Skeletal muscle tissue (tissue), 4 donors: ENCODE data around the gene C2CD3. TPM values are rescaled to one million over a fixed set of nuclear protein-coding genes. Genes with fewer than 3 reads are reported as not detected.
"Not testable (repeated sequence)": the region's sequence is repeated elsewhere in the genome, so short reads cannot be mapped to it uniquely, and the experiment has no call there.

Experiments
- H3K27ac ChIP-seq: one replicate; pipeline ENCODE4 v1.7.0; 2013; ENCODE audit warnings: mild to moderate bottlenecking, low read depth, low read length, inconsistent platforms
- H3K27me3 ChIP-seq, 3 donors: one replicate each; pipeline ENCODE4 v1.7.0; 2013; ENCODE audit warnings: low read length in 3 of 3; ENCODE audit not compliant: control insufficient read depth in 3 of 3, insufficient read depth in 3 of 3
- H3K36me3 ChIP-seq, 3 donors: one replicate each; pipeline ENCODE4 v1.7.0; 2013; ENCODE audit warnings: low read length in 3 of 3; ENCODE audit not compliant: control insufficient read depth in 3 of 3, insufficient read depth in 3 of 3
- H3K4me1 ChIP-seq, 3 donors: one replicate each; pipeline ENCODE4 v1.7.0; 2013; ENCODE audit warnings: low read length in 3 of 3, mild to moderate bottlenecking in 3 of 3; ENCODE audit not compliant: control insufficient read depth in 3 of 3, insufficient read depth in 3 of 3
- H3K4me3 ChIP-seq, 3 donors: one replicate each; pipeline ENCODE4 v1.7.0; 2013; ENCODE audit warnings: low read length in 3 of 3
- H3K9ac ChIP-seq, 3 donors: one replicate each; pipeline ENCODE4 v1.7.0; 2013; ENCODE audit warnings: low read length in 3 of 3, mild to moderate bottlenecking in 3 of 3, moderate library complexity in 2 of 3, low read depth in 1 of 3
- H3K9me3 ChIP-seq, 3 donors: one replicate each; pipeline ENCODE4 v1.7.0; 2013; ENCODE audit warnings: low read length in 3 of 3; ENCODE audit not compliant: control insufficient read depth in 3 of 3
- total RNA-seq: library from RNA; depleted of rRNA; stranded (reverse); fragments of >200 nt; gene quantifications from one replicate; pipeline ENCODE4 v1.2.3, GENCODE V29; 2014
- donor health status: Osteomylitis.

The C2CD3 gene
- total RNA-seq, 1 donor from 2014 or later = 13.6 TPM

DNA sequence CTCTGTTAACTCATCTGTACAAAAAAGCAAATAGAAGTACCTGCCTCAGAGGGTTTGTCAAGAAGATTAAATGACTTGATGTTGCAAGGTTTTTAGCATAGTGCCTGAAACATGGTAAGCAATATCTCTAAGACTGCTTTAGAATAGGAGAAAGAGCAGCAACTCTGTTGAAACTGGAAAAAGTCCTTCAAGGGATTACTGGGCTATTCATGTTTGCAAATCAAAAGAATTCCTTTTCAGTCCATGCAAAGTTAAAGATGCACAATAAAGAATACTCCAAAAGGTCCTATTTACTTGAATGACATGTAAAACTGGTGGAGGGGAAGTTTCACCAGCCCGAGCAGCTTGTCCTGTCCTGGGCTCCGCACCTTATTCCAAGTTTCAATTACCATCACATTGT lies 70.6 kb downstream of the C2CD3 start:
- no peak overlapping the region for H3K9ac ChIP-seq

DNA sequence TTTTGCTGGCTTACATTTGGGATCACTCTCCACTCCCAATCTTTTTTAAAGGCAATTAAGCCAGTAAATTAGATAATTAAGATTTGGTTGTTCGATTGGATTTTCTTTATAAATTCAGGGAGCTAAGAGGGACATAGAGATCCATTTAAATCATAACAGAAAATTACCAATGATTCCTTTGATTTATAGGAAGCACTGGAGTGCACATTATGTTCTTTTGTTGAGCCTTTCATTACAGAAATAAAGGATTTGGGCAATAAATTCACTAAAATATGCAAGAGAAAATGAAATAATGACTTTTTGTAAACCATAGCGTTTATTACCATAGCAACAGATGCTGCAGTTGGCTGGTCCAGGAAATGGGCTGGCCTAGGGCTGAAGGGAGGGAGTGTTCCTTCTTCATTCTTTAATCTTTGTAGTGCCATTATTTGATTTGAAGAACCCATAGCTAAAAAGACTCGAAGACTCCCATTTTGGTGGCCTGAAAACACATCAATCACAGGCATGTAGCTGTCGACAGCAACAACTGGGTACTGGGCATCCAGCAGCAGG lies 73.0 kb downstream of the C2CD3 start:
- H3K27ac ChIP-seq = no peak overlapping the region
- no peaks in the 10 kb centered on the region for H3K4me1 ChIP-seq
- no peak overlapping the region for H3K9ac ChIP-seq
- H3K9me3 ChIP-seq = no peaks in the 10 kb centered on the region
- H3K4me3 ChIP-seq = no peak overlapping the region
- H3K27me3 ChIP-seq = no peaks in the 10 kb centered on the region
- H3K36me3 ChIP-seq = peaks cover 11 to 33% (median 18%) of the 10 kb centered on the region in 3 donors

More for the DNA sequence above, 70.6 kb downstream of the C2CD3 start:
- Histone ChIP-seq H3K36me3 (peaks cover 13 to 30% (median 20%) of the 10 kb centered on the region in 3 donors), H3K4me3 (no peak overlapping the region), H3K4me1 (no peaks in the 10 kb centered on the region), H3K9me3 (no peaks in the 10 kb centered on the region), H3K27me3 (no peaks in the 10 kb centered on the region), H3K27ac (no peak overlapping the region)

DNA sequence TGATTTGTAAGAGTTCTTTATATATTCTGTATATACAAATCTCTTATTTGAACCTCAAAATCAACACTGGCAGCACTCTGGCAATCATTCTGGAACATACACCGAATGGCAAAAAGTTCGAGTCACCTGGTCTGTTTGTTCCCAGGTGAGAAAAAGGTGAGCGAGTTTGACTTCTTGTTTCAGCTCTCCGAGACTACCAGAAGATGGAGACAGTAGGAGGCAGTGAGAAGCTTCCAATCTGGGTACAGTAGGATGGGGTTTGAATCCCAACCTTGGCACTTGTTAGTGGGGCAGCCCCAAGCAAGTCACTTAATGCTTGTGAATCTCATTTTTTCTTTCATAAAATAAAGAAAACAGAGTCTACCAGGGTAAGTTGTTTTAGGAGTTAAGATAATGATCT lies 76.4 kb downstream of the C2CD3 start:
- Histone ChIP-seq H3K27me3 (no peaks in the 10 kb centered on the region), H3K9me3 (no peaks in the 10 kb centered on the region), H3K4me3 (no peak overlapping the region), H3K27ac (no peak overlapping the region), H3K9ac (no peak overlapping the region), H3K36me3 (peaks cover 15 to 46% (median 39%) of the 10 kb centered on the region in 3 donors), H3K4me1 (no peaks in the 10 kb centered on the region)

DNA sequence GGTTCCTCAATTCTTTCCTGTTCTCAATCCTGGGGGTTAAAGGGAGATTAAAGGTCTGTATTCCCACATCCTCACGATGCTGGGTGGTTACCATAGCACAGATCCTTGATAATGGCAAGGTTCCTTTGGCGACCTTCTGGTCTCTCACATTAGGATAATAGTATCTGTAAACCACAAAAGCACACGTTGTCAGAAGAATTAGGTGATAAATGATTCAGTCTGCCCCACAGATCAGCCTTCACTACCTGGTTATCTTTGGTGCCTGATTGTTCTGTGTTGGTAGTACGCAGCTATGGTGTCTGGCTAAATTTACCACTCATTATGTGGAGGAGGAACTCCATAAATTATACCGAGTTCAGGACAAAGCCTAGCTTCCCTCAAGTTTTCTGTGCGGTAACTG lies 78.4 kb downstream of the C2CD3 start:
- H3K9ac ChIP-seq = no peak overlapping the region
- H3K36me3 ChIP-seq = peaks cover 15 to 45% (median 43%) of the 10 kb centered on the region in 3 donors
- H3K9me3 ChIP-seq = no peaks in the 10 kb centered on the region
- H3K4me3 ChIP-seq = no peak overlapping the region
- no peak overlapping the region for H3K27ac ChIP-seq
- no peaks in the 10 kb centered on the region for H3K4me1 ChIP-seq
- H3K27me3 ChIP-seq = no peaks in the 10 kb centered on the region

- Histone ChIP-seq H3K4me1 (no peaks in the 10 kb centered on the region), H3K9me3 (no peaks in the 10 kb centered on the region), H3K9ac (no peak overlapping the region), H3K36me3 (peaks cover 17 to 47% (median 43%) of the 10 kb centered on the region in 3 donors), H3K4me3 (no peak overlapping the region), H3K27me3 (no peaks in the 10 kb centered on the region), H3K27ac (no peak overlapping the region)
These were observed 79.3 kb downstream of the C2CD3 start for GRCh38 chr11:74091549-74091948.

DNA sequence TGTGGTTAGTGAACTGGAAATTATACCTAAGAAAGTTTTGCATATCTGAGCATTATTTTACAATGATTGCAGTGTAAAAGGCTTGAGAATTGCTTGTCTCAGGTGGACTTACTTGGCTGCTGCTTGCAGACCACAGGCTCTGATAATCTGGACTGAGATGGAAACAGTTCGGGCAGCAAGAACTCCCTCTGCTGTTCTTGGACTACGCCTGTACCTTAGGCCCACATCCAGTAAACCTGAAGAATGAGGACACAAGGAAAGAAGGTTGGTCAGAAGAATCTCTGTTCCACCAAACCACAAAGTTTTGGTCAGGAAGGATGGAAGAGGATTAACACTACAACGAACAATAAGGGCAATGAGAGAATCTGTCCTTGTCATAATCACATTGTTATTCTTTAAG lies 80.1 kb downstream of the C2CD3 start:
- no peak overlapping the region for H3K4me3 ChIP-seq
- no peak overlapping the region for H3K27ac ChIP-seq
- no peaks in the 10 kb centered on the region for H3K27me3 ChIP-seq
- H3K36me3 ChIP-seq = peaks cover 17 to 52% (median 51%) of the 10 kb centered on the region in 3 donors
- H3K4me1 ChIP-seq = no peaks in the 10 kb centered on the region
- H3K9ac ChIP-seq = no peak overlapping the region
- H3K9me3 ChIP-seq = no peaks in the 10 kb centered on the region

GRCh38 chr11:74086242-74086884 lies 84.4 kb downstream of the C2CD3 start:
- Histone ChIP-seq H3K27me3 (no peaks in the 10 kb centered on the region), H3K27ac (no peak overlapping the region), H3K4me1 (no peaks in the 10 kb centered on the region), H3K9ac (no peak overlapping the region), H3K9me3 (no peaks in the 10 kb centered on the region), H3K36me3 (peaks cover 5 to 38% (median 37%) of the 10 kb centered on the region in 3 donors), H3K4me3 (no peak overlapping the region)

- no peak overlapping the region for H3K27ac ChIP-seq
- no peak overlapping the region for H3K9ac ChIP-seq
- no peaks in the 10 kb centered on the region for H3K4me1 ChIP-seq
- no peaks in the 10 kb centered on the region for H3K9me3 ChIP-seq
- H3K4me3 ChIP-seq = no peak overlapping the region
- H3K27me3 ChIP-seq = no peaks in the 10 kb centered on the region
- peaks cover 5 to 33% (median 31%) of the 10 kb centered on the region in 3 donors for H3K36me3 ChIP-seq
These were observed 85.3 kb downstream of the C2CD3 start for GRCh38 chr11:74085542-74085892.

DNA sequence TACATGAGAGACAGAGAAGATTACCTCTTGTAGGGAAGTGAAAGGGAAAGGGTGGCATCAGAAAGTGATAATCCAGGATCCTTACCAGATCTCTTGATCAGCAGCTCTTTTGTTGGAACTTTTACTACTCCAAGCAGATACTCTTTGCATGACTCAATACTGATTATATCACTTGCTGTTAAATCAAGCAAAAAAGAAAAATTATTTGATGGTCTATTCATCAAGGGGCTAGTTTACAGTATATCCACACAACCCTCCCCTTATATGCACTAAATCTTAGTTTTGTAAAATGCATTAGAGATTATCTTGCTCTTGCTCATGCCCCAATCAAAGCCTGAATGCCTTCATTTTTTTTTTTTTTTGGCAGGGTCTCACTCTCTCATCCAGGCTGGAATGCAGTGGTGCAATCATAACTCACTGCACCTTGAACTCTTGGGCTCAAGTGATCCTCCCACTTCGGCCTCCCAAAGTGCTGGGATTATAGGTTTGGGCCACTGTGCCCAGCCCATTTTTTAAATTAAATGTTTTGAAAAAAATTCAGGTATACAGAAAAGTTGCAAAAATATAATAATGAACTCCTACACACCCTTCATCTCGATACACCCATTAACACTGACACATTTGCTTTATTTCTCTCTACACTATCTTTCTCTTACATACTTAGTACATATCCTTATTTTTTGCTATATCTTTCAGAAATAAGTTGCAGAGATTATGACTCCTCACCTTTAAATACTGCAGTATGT lies 85.8 kb downstream of the C2CD3 start:
- Histone ChIP-seq H3K9ac (no peak overlapping the region), H3K4me1 (no peaks in the 10 kb centered on the region), H3K27me3 (no peaks in the 10 kb centered on the region), H3K4me3 (no peak overlapping the region), H3K27ac (no peak overlapping the region), H3K36me3 (peaks cover 5 to 29% (median 27%) of the 10 kb centered on the region in 3 donors), H3K9me3 (no peaks in the 10 kb centered on the region)

- not testable (repeated sequence) for H3K9me3 ChIP-seq, H3K27me3 ChIP-seq, H3K9ac ChIP-seq, H3K4me1 ChIP-seq, H3K4me3 ChIP-seq, H3K27ac ChIP-seq
- peaks cover 3 to 23% (median 21%) of the 10 kb centered on the region in 3 donors for H3K36me3 ChIP-seq
These were observed 86.9 kb downstream of the C2CD3 start for GRCh38 chr11:74083927-74084326.
